CD14-positive monocyte (primary cell): ENCODE data around the gene VCP. TPM values are rescaled to one million over a fixed set of nuclear protein-coding genes. Genes with fewer than 3 reads are reported as not detected.

ENCODE experiments used
- DNase-seq, 3 donors: peaks; one replicate each; pipeline ENCODE4 v3.0.0-alpha.2; 2011 to 2022
- H2AFZ ChIP-seq: 2 replicates; pipeline ENCODE4 v1.6.0; 2012; ENCODE audit warnings: mild to moderate bottlenecking, low read depth, low read length, inconsistent platforms; ENCODE audit not compliant: insufficient read depth, poor library complexity, severe bottlenecking
- H3K27ac ChIP-seq, 2 donors: 1 replicate in 1 of 2; 2 replicates in 1 of 2; pipeline ENCODE4 v1.5.1; 2012 to 2013; ENCODE audit warnings: low read length in 2 of 2, control low read depth in 1 of 2, inconsistent platforms in 1 of 2, low read depth in 1 of 2, mild to moderate bottlenecking in 1 of 2
- H3K27me3 ChIP-seq, 2 donors: one replicate each; pipeline versions ENCODE4 v1.6.0 to v1.6.1; 2011 to 2013; ENCODE audit warnings: low read length in 2 of 2; ENCODE audit not compliant: control insufficient read depth in 2 of 2, insufficient read depth in 2 of 2
- H3K36me3 ChIP-seq, 2 donors: replicated peaks in 1 of 2; 1 replicate in 1 of 2; 2 replicates in 1 of 2; pipeline versions ENCODE4 v1.5.1 to v1.6.1; 2012 to 2013; ENCODE audit warnings: low read length in 2 of 2, control low read depth in 1 of 2, inconsistent platforms in 1 of 2, mild to moderate bottlenecking in 1 of 2; ENCODE audit not compliant: insufficient read depth in 2 of 2, control insufficient read depth in 1 of 2
- H3K4me1 ChIP-seq, 2 donors: 1 replicate in 1 of 2; 2 replicates in 1 of 2; pipeline versions ENCODE4 v1.5.1 to v1.6.1; 2012 to 2013; ENCODE audit warnings: low read length in 2 of 2, control low read depth in 1 of 2, inconsistent platforms in 1 of 2, mild to moderate bottlenecking in 1 of 2, moderate library complexity in 1 of 2; ENCODE audit not compliant: insufficient read depth in 2 of 2, control insufficient read depth in 1 of 2
- H3K4me2 ChIP-seq: replicated peaks from 2 replicates; pipeline ENCODE3; 2012; ENCODE audit warnings: low read length, moderate library complexity, mild to moderate bottlenecking; ENCODE audit not compliant: poor library complexity, severe bottlenecking; ENCODE audit errors: extremely low read depth
- H3K4me3 ChIP-seq, 3 experiments: fragments of 200-600 bp in 1 of 3; sonication (generic) in 1 of 3; replicated peaks in 1 of 3; 1 replicate in 2 of 3; 2 replicates in 1 of 3; pipeline ENCODE4 v1.5.1; 2011 to 2013; ENCODE audit warnings: low read length in 3 of 3, mild to moderate bottlenecking in 3 of 3, control low read depth in 2 of 3, low read depth in 2 of 3, inconsistent platforms in 1 of 3, moderate library complexity in 1 of 3
- H3K79me2 ChIP-seq: 2 replicates; pipeline ENCODE4 v1.6.0; 2012; ENCODE audit warnings: mild to moderate bottlenecking, control low read depth, inconsistent platforms, low read length, moderate library complexity; ENCODE audit not compliant: insufficient read depth
- H3K9ac ChIP-seq: 2 replicates; pipeline ENCODE4 v1.6.0; 2017; ENCODE audit warnings: low read length, mild to moderate bottlenecking; ENCODE audit not compliant: insufficient read depth, poor library complexity, severe bottlenecking
- H3K9me3 ChIP-seq, 2 donors: replicated peaks in 1 of 2; 1 replicate in 1 of 2; 2 replicates in 1 of 2; pipeline versions ENCODE4 v1.5.1 to v1.6.1; 2012 to 2013; ENCODE audit warnings: low read length in 2 of 2, control low read depth in 1 of 2; ENCODE audit not compliant: control insufficient read depth in 1 of 2, insufficient read depth in 1 of 2
- H4K20me1 ChIP-seq: 2 replicates; pipeline ENCODE4 v1.6.0; 2012; ENCODE audit warnings: mild to moderate bottlenecking, low read length, control low read depth, moderate library complexity; ENCODE audit not compliant: insufficient read depth
- H3K27ac Mint-ChIP-seq, 7 donors: one replicate each; pipeline ENCODE4 v1.8.0; 2020; ENCODE audit warnings: mild to moderate bottlenecking in 7 of 7, mixed read lengths in 7 of 7, moderate library complexity in 6 of 7, inconsistent platforms in 2 of 7
- H3K27me3 Mint-ChIP-seq, 3 donors: one replicate each; pipeline ENCODE4 v1.8.0; 2021 to 2022; ENCODE audit warnings: low read depth in 3 of 3, mild to moderate bottlenecking in 3 of 3, mixed read lengths in 3 of 3, moderate library complexity in 3 of 3, inconsistent platforms in 1 of 3
- H3K36me3 Mint-ChIP-seq, 2 donors: one replicate each; pipeline ENCODE4 v1.8.0; 2020; ENCODE audit warnings: mixed read lengths in 2 of 2, inconsistent platforms in 1 of 2, mild to moderate bottlenecking in 1 of 2
- H3K4me1 Mint-ChIP-seq: one replicate; pipeline ENCODE4 v1.8.0; 2020; ENCODE audit warnings: mild to moderate bottlenecking, mixed read lengths
- H3K4me3 Mint-ChIP-seq, 2 donors: one replicate each; pipeline ENCODE4 v1.8.0; 2020; ENCODE audit warnings: mild to moderate bottlenecking in 2 of 2, mixed read lengths in 2 of 2, moderate library complexity in 1 of 2
- H3K9me3 Mint-ChIP-seq, 7 donors: one replicate each; pipeline ENCODE4 v1.8.0; 2020 to 2022; ENCODE audit warnings: mixed read lengths in 7 of 7, mild to moderate bottlenecking in 6 of 7, moderate library complexity in 6 of 7, inconsistent platforms in 2 of 7
- WGBS: methylation state at CpG from one replicate; pipeline ENCODE4 v1.1.5; 2013; ENCODE audit warnings: missing lambda C conversion rate; ENCODE audit not compliant: insufficient coverage; 5-methylcytosine and 5-hydroxymethylcytosine counted together
- intact Hi-C, 2 donors: fragments of 100-400 bp; cut with micrococcal nuclease; formaldehyde crosslinking; loops; one replicate each; pipeline versions ENCODE4 v1.15.0 to v1.15.1; 2023
- polyA plus RNA-seq, 3 donors: library from polyadenylated mRNA; depleted of rRNA in 1 of 3; unstranded in 2 of 3; stranded (reverse) in 1 of 3; fragments of 300-500 nt in 2 of 3; fragments of >200 nt in 1 of 3; fragmentation: Illumina TruSeq in 2 of 3; gene quantifications; 1 replicate in 2 of 3; 2 replicates in 1 of 3; pipeline ENCODE4 v1.2.3, GENCODE V29; 2012 to 2021
- TF ChIP-seq, protein P1 (sequence below): fragments of 200-600 bp; IDR thresholded peaks from one replicate; pipeline ENCODE4 v1.8.0; 2022; ENCODE audit warnings: antibody characterized with exemption, mild to moderate bottlenecking

Gene VCP
- polyA plus RNA-seq, 3 donors, result 100 to 180 (median 130) TPM

DNA sequence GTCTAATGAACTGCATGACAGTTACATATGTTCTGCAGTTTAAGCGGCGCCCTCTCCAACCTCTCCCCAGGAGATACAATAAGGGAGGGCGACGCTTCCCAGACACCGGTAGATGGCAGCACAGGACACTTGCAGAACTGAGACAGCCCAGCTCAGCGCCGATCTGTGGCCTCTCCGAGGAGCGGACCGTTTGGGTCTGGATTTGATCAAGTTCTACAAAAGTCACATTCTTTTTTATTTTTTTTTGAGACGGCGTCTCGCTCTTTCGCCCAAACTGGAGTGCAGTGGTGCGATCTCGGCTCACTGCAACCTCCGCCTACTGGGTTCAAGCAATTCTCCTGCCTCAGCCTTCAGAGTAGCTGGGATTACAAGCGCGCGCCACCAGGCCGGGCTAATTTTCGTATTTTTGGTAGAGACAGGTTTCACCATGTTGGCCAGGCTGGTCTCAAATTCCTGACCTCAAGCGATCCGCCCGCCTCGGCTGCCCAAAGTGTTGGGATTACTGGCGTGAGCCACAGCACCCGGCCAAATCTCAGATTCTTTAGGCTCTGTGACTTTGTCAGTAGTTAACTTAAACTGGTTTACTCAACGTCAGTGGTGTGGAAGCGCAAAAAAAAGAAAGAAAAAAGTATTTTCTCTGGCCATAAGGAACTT, 44.6 kb upstream of the VCP start:
- Histone ChIP-seq H3K9me3 (no peaks in the 10 kb centered on the region), H3K27ac (peak overlapping the region in 1 of 2 donors; percentile 98), H3K4me3 (peak overlapping the region; percentile 52 to 91 (median 72)), H2AFZ (peak overlapping the region; percentile 81), H3K36me3 (no peaks in the 10 kb centered on the region), H3K4me2 (peak overlapping the region; percentile 89), H3K9ac (peak overlapping the region; percentile 89), H3K27me3 (no peaks in the 10 kb centered on the region), H3K79me2 (peaks cover 33% of the 10 kb centered on the region), H4K20me1 (peaks cover 21% of the 10 kb centered on the region), H3K4me1 (peaks cover 35 to 45% of the 10 kb centered on the region in 2 donors)
- Mint-ChIP-seq H3K4me1 (peaks cover 42% of the 10 kb centered on the region), H3K36me3 (peaks cover 7 to 12% of the 10 kb centered on the region in 2 donors), H3K27ac (peak overlapping the region; percentile 99 to 100 (median 99)), H3K9me3 (peaks cover 0 to 3% (median 0%) of the 10 kb centered on the region in 7 donors), H3K4me3 (peak overlapping the region; percentile 97 to 99), H3K27me3 (peaks cover 0 to 3% (median 3%) of the 10 kb centered on the region in 3 donors)
- intact Hi-C loops, result loop anchor here (5.0 to 10.0 kb wide), 6 partner anchors 45 to 452 kb away; partner anchors contain the start of genes CCL27 (in 1 of the 2) and UNC13B (in 1 of the 2)
- TF ChIP-seq, protein P1, sequence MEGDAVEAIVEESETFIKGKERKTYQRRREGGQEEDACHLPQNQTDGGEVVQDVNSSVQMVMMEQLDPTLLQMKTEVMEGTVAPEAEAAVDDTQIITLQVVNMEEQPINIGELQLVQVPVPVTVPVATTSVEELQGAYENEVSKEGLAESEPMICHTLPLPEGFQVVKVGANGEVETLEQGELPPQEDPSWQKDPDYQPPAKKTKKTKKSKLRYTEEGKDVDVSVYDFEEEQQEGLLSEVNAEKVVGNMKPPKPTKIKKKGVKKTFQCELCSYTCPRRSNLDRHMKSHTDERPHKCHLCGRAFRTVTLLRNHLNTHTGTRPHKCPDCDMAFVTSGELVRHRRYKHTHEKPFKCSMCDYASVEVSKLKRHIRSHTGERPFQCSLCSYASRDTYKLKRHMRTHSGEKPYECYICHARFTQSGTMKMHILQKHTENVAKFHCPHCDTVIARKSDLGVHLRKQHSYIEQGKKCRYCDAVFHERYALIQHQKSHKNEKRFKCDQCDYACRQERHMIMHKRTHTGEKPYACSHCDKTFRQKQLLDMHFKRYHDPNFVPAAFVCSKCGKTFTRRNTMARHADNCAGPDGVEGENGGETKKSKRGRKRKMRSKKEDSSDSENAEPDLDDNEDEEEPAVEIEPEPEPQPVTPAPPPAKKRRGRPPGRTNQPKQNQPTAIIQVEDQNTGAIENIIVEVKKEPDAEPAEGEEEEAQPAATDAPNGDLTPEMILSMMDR, result peak; percentile 92
- WGBS, result 26% methylated on average over 28 of the region's 30 CpGs
- peak; percentile 87 to 91 (median 89) for DNase-seq

DNA sequence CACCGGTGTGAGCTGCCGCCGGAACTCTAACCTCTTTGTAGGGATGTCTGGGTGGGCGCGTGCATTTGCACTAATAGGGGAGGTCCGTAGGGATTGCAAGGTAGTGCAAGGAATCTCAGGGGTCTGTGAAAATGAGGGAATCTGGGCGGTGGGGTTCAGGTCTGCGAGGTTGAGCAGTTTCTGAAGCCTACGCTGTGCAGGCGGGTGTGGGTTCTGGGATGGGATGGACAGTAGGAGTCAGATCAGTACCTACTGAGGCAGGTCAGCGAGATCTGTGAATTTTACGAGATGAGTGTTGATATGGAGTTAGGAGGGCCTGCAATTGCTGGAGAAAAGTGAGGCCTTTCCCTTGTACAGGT, 44.1 kb upstream of the VCP start:
- Histone ChIP-seq H3K4me3 (peak overlapping the region; percentile 52 to 91 (median 72)), H3K9me3 (no peaks in the 10 kb centered on the region), H3K27me3 (no peaks in the 10 kb centered on the region), H3K4me1 (peaks cover 39 to 49% of the 10 kb centered on the region in 2 donors), H3K27ac (peak overlapping the region; percentile 95 to 98), H3K79me2 (peaks cover 38% of the 10 kb centered on the region), H3K4me2 (peak overlapping the region; percentile 89), H2AFZ (peak overlapping the region; percentile 81), H4K20me1 (peaks cover 25% of the 10 kb centered on the region), H3K36me3 (no peaks in the 10 kb centered on the region), H3K9ac (peak overlapping the region; percentile 89)
- DNase-seq, result no peak
- TF ChIP-seq, protein P1, result no peak
- WGBS, result under 1% methylated on average over 12 of the region's 12 CpGs
- peak overlapping the region; percentile 97 to 99 for H3K4me3 Mint-ChIP-seq
- H3K9me3 Mint-ChIP-seq, result peaks cover 0 to 3% (median 0%) of the 10 kb centered on the region in 7 donors
- peaks cover 46% of the 10 kb centered on the region for H3K4me1 Mint-ChIP-seq
- H3K36me3 Mint-ChIP-seq, result peaks cover 7 to 12% of the 10 kb centered on the region in 2 donors
- H3K27ac Mint-ChIP-seq, result peak overlapping the region; percentile 99 to 100 (median 99)
- intact Hi-C loops, result loop anchor here (5.0 to 10.0 kb wide), 6 partner anchors 46 to 452 kb away; partner anchors contain the start of genes CCL27 (in 1 of the 2) and UNC13B (in 1 of the 2)
- peaks cover 0 to 7% (median 3%) of the 10 kb centered on the region in 3 donors for H3K27me3 Mint-ChIP-seq
